HG03175 (cell line): ENCODE measurements around the gene FAHD2B.
"Not testable (repeated sequence)": the region's sequence is repeated elsewhere in the genome, so short reads cannot be mapped to it uniquely, and the experiment has no call there.

Source experiments
- ATAC-seq: cut with Tn5 transposase; IDR thresholded peaks from one replicate; pipeline ENCODE4 v1.9.1; 2021; ENCODE audit warnings: mild to moderate bottlenecking, moderate library complexity; ENCODE audit not compliant: unreplicated experiment

FAHD2B gene

DNA sequence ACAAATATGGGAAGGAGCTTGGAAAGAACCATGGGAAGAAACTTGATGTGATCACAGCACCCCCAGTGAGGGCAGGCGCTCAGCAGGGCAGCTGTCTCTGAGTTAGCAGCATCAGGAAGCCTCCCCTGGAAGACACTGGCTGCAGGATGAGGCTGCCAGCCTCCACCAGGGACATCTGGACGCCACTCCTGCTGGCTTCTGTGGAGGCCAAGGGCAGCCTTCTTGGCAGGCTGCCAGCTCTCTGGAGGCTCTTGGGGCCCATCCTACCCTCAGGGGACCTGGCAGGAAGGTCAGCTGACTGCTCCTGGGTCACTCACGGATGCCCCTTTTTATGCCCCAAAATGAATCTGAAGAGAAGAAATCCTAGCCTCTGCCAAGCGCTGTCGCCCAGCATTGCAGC is 26.0 kb downstream of the FAHD2B start:
- not testable (repeated sequence) for ATAC-seq

DNA sequence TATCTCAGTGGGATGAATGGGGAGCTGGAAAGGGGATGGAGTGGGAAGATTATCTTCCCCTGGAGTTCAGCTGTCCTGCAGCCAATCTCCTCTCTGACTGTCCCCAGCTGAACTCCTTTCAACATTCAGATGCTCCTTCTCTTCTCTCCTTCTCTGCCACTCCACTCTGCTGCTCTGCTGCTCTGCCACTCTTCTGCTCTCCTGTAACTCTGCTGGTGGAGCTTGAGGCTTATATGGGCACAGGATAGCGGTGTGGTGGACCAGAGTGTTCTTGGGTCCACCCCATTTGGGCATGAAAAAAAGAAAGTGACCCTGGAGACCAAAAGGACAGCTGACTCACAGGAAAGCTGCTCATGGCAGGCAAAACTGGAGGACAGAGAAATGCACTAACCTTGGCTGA is 26.6 kb downstream of the FAHD2B start:
- ATAC-seq: no peak

DNA sequence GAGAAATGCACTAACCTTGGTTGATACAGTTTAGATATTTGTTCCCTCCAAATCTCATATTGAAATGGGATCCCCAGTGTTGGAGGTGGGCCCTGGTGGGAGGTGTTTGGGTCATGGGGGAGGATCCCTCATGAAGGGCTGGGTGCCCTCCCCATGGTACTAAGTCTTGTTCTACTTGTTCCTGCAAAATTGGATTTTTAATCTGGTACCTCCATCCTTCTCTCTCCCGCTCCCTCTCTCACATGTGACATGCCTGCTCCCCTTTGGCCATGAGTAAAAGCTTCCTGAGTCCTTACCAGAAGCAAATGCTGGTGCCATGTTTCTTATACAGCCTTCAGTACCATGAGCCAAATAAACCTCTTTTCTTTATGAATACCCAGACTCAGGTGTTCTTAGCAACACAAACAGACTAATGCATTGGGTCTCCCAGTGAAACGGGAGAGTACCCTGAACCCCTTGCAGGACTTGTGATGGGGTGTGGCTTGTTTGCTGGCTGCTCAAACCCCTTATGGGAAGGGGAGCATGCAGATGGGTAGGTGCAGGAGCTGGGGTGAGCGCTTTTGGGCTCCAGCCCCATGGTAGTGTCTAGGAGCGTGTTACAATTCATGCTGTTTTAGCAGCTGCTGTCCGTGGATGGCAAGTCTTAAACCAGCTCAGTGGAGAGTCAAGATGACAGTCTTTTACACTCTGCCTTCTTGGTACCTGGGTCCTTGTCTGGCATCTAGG is 27.2 kb downstream of the FAHD2B start:
- no peak for ATAC-seq

DNA sequence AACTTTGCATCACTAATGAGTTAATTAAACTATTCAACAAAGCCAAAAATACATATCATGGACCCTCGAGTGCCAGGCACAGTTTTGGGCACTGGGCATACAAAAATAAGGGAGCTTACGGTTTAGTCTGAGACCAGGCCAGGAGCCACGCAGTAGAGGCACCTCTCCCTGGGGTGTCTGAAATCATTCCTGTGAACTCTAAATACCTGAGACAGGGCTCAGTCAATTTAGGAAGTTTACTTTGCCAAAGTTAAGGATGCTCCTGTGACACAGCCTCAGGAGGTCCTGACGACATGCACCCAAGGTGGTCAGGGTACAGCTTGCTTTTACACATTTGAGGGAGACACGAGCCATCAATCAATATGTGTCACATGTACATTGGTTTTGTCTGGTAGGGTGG is 28.7 kb downstream of the FAHD2B start:
- not testable (repeated sequence) for ATAC-seq

DNA sequence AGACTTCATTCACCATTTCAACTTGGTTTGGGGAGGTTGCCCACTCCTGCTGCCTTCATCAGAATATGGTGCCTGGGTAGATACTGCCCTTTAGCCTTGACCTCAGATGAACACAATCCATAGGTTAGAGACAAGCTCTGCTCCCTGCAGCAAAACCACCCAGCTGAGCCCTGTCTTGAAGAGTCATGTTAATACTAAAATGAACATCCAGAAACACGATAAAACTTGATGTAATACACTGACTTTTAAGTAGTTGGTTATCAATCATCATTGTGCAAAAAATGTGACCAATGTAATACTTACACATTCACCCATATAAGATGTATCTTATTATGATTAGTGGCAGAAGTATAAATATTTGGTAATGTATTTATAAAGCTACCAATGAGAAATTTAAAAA is 32.7 kb downstream of the FAHD2B start:
- not testable (repeated sequence) for ATAC-seq

DNA sequence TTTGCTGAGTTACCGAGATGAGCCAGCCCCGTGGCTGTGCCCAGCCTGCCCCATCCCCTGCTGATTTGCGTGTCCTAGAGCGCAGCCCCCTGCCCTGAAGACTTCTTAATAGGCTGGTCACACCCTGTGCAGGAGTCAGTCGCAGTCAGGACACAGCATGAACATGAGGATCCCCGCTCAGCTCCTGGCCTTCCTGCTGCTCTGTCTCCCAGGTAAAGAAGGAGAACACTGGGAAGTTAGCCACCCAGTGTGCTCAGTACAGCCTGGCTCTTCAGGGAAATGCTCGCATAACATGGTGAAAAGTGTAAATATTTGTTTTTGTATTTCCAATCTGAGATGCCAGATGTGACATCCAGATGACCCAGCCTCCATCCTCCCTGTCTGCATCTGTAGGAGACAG is 34.9 kb downstream of the FAHD2B start:
- not testable (repeated sequence) for ATAC-seq

DNA sequence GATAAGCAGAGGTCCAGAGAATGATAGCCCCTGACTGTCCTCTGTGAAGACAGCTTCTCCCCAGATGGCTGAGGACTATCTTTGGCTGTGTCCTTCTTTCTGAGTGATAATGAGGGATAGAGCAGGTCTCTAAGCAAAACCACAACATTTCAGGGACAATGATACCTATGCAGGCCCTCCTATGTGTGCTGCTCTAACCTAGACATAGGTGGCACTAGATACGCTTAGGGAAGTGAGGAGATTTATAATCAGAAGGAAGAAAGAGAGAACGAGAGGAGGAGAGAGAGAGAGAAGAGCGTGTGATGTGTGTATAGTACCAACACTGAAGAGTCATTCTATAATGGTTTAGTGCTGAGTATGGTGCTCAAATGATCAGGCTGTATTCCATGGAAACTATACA is 38.5 kb downstream of the FAHD2B start:
- not testable (repeated sequence) for ATAC-seq

DNA sequence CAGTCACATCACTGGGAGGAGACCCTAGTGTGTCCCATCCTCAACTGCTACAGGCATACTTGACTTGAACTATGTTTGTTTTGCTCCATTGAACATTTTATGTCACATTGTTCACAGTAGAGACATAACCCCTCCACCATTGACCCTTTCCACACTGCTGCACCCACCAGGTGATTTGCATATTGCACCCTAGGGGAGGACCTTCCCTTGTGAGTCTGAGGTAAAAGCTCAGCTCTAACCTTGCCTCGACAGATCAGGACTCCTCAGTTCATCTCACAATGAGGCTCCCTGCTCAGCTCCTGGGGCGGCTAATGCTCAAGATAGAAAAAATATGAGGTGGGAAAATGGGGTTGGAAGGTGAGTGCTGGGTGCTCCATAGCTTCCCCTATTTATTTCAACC is 44.6 kb downstream of the FAHD2B start:
- ATAC-seq: not testable (repeated sequence)

DNA sequence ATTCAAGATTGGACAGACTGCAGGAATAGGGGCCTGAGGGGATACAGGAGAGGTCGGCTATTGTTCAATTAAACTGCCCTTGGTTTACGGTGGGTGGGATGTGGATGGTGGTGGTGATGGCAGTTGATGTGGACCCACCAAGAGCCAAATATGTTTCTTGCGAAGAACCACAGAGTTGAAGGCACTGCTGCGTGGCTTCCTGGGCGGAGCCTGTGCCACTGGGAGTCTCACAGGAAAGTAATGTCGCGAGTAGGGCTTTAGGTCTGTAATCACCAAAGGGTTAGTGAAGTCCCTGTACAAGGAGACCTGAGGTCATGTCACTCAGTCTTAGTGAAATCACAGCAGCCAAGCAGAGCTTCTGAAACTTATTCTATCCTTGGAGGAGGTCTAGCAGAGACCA is 46.2 kb downstream of the FAHD2B start:
- not testable (repeated sequence) for ATAC-seq

DNA sequence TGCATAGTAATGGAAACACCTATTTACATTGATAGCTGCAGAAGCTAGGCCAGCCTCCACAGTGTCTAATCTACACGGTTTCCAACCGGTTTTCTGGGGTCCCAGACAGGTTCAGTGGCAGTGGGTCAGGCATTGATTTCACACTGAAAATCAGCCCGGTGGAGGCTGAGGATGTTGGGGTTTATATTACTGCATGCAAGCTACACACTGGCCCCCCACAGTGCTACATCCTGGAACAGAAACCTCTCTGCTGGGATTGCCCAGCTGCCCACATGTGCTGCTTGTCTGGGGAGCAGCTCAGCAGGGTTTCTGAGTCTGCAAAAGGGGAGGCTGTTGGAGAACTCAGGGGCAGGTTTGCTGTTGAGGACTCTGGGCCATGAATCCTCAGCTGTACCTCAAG is 48.0 kb downstream of the FAHD2B start:
- ATAC-seq: not testable (repeated sequence)

DNA sequence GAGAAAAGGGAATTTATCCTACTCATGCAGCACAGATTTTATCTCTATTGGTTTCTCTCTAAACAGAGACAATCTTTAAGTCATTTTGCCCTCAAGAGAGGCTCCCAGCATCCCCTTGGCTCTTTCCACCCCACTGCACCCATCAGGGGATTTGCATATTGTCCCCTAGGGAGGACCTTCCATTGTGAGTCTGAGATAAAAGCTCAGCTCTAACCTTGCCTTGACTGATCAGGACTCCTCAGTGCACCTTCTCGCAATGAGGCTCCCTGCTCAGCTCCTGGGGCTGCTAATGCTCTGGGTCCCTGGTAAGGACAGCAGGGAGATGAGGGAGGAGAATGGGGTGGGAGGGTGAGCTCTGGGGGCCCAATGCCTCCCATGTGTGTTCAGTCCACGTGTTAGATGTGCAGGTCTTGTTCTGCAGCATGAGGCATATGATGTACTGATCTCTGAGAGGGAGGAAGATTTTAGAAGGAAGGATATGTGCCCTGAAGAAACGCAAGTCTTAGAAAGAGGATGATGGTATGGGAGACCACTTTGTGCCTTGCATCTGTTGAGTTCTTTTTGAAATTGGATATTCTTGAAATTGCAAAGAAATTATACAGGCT is 48.7 kb downstream of the FAHD2B start:
- ATAC-seq: not testable (repeated sequence)
